NCI-H1930 (cell line): ENCODE data around the gene MAFF.
"Not testable (repeated sequence)": the region's sequence is repeated elsewhere in the genome, so short reads cannot be mapped to it uniquely, and the experiment has no call there.

Experiments
- DNase-seq, 2 experiments: peaks; one replicate each; lab custom pipeline; 2025; lab: John Stamatoyannopoulos, UW

MAFF gene

DNA sequence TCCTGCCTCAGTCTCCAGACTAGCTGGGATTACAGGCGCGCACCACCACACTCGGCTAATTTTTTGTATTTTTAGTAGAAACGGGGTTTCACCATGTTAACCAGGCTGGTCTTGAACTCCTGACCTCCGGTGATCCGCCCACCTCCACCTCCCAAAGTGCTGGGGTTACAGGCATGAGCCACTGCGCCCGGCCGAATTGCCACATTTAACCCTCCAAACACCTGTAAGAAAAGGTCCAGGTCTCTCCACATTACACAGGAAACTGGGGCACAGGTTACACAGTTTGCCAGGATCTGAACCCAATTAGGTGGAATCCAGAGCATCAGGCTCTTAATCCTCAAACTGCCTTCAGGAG lies 24.2 kb upstream of the MAFF start:
- not testable (repeated sequence) for DNase-seq

DNA sequence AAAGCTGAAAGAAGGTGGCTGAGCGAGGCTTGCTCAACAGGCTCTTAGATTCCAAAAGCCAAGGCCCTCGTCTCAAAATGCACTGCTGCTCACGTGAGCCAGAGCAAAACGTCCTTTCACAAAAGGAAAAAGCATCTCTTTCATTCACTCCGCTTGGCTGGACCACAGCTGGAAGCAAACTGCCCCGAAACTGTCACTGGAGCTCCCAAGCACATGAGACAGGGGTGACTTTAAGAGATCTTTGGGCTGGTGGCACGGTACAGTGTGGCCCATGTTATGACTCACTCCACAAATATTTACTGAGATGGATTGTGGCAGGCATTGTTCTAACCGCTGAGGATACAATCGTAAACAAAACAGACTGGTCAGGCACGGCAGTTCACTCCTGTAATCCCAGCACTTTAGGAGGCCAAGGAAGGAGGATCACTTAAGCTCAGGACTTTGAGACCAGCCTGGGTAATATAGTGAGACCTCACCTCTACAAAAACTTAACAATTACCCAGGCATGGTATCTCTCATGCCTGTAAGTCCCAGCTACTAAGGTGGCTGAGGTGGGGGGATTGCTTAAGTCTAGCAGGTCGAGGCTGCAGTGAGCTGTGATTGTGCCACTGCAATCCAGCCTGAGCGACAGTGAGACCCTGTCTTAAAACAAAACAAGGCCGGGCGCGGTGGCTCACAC lies 23.7 kb upstream of the MAFF start:
- peak; percentile 8 to 55 for DNase-seq

DNA sequence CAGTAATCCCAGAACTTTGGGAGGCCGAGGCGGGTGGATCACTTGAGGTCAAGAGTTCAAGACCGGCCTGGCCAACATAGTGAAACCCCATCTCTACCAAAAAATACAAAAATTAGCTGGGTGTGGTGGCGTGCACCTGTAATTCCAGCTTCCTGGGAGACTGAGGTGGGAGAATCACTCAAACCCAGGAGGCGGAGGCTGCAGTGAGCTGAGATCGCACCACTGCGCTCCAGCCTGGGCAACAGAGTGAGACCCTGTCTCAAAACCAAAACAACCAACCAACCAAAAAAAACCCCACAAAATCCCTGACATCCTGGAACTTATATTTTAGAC lies 23.2 kb upstream of the MAFF start:
- not testable (repeated sequence) for DNase-seq

DNA sequence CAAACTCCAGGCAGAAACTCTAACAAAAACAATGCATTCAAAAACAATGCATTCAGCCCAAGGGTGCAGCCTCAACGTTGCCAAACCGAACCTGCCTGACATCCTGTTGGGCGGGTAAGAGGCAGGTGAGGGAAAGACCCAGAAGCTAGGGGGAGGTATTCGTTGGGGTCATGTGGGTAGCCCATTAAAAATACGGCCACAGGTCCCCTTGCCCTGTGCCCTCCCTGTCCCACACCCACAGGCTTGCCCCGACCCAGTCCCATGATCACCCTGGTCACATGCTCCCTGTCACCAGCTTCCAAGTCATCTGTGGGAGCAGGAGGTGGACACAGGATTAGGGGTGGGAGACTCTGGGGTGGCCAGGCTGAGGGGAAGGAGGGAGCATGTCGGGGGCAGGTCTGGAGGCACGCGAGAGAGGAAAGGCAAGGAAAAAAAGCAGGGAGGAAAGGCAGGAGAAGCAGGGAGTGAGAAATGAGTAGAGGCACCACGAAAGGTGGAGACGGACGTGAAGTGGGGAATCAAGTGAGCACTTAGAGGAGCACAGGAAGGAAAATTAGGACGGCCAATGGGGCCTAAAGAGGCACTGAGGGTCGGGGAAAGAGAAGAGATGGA lies 20.8 kb upstream of the MAFF start:
- DNase-seq, result no peak

- peak; percentile 98 for DNase-seq
Observed at GRCh38 chr22:38181453-38182200, 20.2 kb upstream of the MAFF start, which contains the start of gene PLA2G6. Gene PLA2G6, minus strand, starts transcription at chr22:38181830. Its CDS starts 12,404 bp downstream, at chr22:38169426.

GRCh38 chr22:38184788-38185187 lies 17.0 kb upstream of the MAFF start:
- no peak for DNase-seq

DNA sequence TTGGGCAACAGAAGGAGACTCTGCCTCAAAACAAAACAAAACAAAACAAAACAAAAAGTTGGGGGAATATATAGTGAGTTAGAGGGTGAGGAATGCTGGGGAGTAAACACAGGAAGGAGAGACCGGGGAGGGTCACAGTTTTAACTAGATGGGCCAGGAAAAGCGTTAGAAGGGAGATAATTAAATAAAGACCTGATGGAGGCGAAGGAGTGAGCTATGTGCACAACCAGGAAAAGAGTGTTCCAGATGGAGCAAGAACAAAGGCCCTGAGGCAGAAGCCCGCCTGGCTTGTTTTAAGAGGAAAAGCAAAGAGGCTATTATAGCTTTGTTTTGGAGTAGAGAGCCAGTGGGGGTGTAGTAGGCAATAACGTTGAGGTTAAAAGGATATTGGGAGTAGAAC lies 15.4 kb upstream of the MAFF start:
- no peak for DNase-seq

DNA sequence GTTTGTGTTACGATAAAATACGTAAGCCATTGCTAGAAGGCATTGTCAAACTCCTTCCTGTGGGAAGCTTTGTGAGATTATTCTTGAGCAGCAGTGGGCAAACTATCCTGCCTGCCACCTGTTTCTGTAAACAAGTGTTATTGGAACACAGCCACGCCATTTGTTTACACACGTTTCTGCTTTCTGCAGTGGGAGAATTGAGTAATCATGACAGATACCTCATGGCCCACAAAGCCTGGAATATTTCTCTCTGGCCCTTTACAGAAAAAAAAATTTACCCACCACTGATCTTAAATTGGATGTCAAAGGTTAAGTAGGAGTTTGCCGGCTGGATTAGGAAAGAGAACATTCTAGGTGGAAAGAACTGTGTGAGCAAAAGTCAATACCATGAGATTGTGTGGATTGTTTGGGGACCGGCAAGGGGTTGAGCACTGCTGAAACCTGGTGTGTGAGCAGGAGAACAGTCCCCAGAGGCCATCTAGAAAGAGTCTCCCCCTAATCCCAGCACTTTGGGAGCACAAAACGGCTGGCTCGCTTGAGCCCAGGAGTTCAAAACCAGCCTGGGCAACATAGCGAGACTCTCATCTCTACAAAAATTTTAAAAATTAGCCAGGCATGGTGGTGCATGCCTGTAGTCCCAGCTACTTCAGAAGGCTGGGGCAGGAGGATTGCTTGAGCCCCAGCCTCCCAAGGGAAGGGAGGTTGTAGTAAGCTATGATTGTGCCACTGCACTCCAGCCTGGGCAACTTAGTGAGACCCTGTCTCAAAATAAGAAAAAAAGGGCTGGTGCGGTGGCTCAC lies 14.2 kb upstream of the MAFF start:
- peak in 1 of 2 experiments; percentile 35 for DNase-seq

GRCh38 chr22:38189104-38189503 lies 12.7 kb upstream of the MAFF start:
- DNase-seq, result no peak

GRCh38 chr22:38190581-38190980 lies 11.2 kb upstream of the MAFF start:
- no peak for DNase-seq

DNA sequence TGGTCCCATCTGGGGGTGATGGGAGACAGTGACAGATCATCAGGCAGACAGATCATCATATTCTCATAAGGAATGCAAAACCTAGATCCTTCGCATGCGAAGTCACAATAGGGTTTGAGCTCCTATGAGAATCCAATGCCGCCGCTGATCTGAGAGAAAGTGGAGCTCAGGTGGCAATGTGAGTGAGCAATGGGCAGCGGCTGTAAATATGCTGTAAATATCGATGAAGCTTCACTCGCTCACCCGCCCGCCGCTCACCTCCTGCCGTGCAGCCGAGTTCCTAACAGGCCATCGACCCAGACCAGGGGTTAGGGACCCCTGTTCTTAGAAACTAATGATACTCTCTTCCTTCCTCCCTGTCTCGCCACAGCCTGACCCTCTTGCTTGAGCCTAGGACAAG lies 10.7 kb upstream of the MAFF start:
- DNase-seq, result no peak

GRCh38 chr22:38191731-38192474 lies 9.9 kb upstream of the MAFF start:
- DNase-seq, result no peak

- DNase-seq, result no peak
Observed at GRCh38 chr22:38192475-38192863, 9.3 kb upstream of the MAFF start.

- no peak for DNase-seq
Observed at GRCh38 chr22:38193580-38193979, 8.2 kb upstream of the MAFF start.

- no peak for DNase-seq
Observed at GRCh38 chr22:38196791-38197419, 4.9 kb upstream of the MAFF start.

DNA sequence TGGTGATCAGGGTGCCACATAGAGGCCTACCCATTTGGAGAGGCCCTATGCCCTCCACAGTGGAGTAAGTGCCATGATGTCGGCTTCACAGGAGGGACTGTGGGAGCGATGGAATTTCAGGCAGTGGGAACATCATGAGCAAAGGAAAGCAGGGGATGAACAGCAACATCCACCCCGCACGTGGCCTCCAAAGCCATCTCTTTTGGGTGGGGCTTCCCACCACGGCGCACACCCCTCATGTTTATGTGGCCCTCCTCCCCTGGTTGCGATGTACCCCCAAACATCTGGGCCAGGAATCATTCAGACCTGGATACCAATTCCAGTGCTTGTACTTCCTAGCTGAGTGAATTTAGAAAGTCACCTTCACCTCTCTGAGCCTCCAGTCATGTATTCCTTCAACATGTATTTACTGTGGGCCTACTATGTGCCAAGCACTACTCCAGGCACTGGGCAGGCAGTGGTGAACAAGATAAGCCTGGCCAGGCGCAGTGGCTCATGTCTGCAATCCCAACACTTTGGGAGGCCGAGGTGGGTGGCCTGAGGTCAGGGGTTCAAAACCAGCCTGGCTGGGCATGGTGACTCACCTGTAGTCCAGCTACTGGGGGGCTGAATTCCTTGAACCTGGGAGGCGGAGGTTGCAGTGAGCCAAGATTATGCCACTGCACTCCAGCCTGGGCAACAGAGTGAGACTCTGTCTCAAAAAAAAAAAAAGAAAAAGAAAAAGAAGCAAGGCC lies 1.8 kb upstream of the MAFF start:
- no peak for DNase-seq

DNA sequence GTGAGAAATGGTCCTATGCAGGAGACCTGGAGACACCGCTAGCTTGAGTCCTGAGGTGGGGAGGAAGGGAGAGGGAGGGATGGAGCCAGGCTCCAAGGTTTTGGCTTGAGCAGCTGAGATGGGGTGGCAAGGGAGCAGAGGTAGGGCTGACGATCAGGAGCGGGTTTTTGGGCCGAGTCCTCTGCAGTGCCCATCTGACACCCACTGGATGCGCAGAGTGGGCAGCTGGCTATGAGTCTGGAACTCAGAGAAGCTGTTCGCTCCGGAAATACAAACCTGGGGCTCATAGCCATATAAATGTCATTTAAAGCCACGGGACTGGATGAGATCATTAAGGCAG lies 453 bp upstream of the MAFF start:
- no peak for DNase-seq

- DNase-seq, result peak; percentile 70 to 77
Observed at GRCh38 chr22:38202437-38203089, 769 bp downstream of the MAFF start.

- DNase-seq, result no peak
Observed at GRCh38 chr22:38203090-38203810, 1.5 kb downstream of the MAFF start.
